H1 (cell line): ENCODE data around the gene ATM. TPM values are rescaled to one million over a fixed set of nuclear protein-coding genes. Genes with fewer than 3 reads are reported as not detected.

ENCODE experiments used
- ATF2 ChIP-seq: IDR thresholded peaks from 2 replicates; pipeline ENCODE4 v1.6.1; 2012; ENCODE audit warnings: low read length, inconsistent platforms
- EP300 ChIP-seq, 2 experiments: IDR thresholded peaks; 1 replicate in 1 of 2; 2 replicates in 1 of 2; pipeline ENCODE4 v1.6.1; 2011 to 2012; ENCODE audit warnings: low read depth in 2 of 2, low read length in 2 of 2, mild to moderate bottlenecking in 2 of 2, borderline replicate concordance in 1 of 2, inconsistent platforms in 1 of 2, moderate library complexity in 1 of 2
- GABPA ChIP-seq: IDR thresholded peaks from 2 replicates; pipeline ENCODE4 v1.6.1; 2011; ENCODE audit warnings: mild to moderate bottlenecking, low read length, moderate library complexity, borderline replicate concordance; ENCODE audit not compliant: insufficient read depth
- MAFK ChIP-seq: IDR thresholded peaks from 2 replicates; pipeline ENCODE4 v1.6.1; 2012; ENCODE audit warnings: low read depth, mild to moderate bottlenecking, improper control_type of control experiment, low read length
- RBBP5 ChIP-seq: IDR thresholded peaks from 2 replicates; pipeline ENCODE4 v1.7.1; 2012; ENCODE audit warnings: low read depth, mild to moderate bottlenecking, inconsistent platforms, low read length, moderate library complexity, borderline replicate concordance
- RFX5 ChIP-seq: IDR thresholded peaks from 2 replicates; pipeline ENCODE4 v1.6.1; 2011; ENCODE audit warnings: low read depth, low read length, improper control_type of control experiment, borderline replicate concordance
- TAF1 ChIP-seq: IDR thresholded peaks from 2 replicates; pipeline ENCODE4 v1.6.1; 2011; ENCODE audit warnings: mild to moderate bottlenecking, low read depth, low read length
- TBP ChIP-seq: IDR thresholded peaks from 2 replicates; pipeline ENCODE4 v1.6.1; 2011; ENCODE audit warnings: low read depth, low read length, improper control_type of control experiment
- TEAD4 ChIP-seq: IDR thresholded peaks from 2 replicates; pipeline ENCODE4 v1.6.1; 2012; ENCODE audit warnings: low read depth, low read length, inconsistent platforms, mixed read lengths
- YY1 ChIP-seq: IDR thresholded peaks from 2 replicates; pipeline ENCODE4 v1.6.1; 2011; ENCODE audit warnings: low read depth, mild to moderate bottlenecking, low read length
- polyA plus RNA-seq, 7 experiments: library from polyadenylated mRNA; depleted of rRNA in 3 of 7; stranded (reverse) in 5 of 7; unstranded in 2 of 7; fragments of >200 nt in 5 of 7; fragments of 200-250 nt in 2 of 7; gene quantifications; 1 replicate in 5 of 7; 2 replicates in 1 of 7; 4 replicates in 1 of 7; pipeline versions ENCODE4 v1.2.1 to v1.2.3, GENCODE V29; 2011 to 2013; ENCODE audit warnings: missing spikeins in 2 of 7, mixed read lengths in 2 of 7
- total RNA-seq: library from RNA; stranded (reverse); fragmentation: NEBNext Ultra II Directional; extraction: Animal tissue kit (Norgen Biotek cat#: 25700); gene quantifications from 2 replicates; pipeline ENCODE4 v1.2.1, GENCODE V29; 2021

Gene ATM
- total and polyA plus RNA-seq, 2 of the 8 experiments (the other 6 are each of a cell fraction or from before 2014, with no cell fraction given), result 14.9 to 55.4 TPM

DNA sequence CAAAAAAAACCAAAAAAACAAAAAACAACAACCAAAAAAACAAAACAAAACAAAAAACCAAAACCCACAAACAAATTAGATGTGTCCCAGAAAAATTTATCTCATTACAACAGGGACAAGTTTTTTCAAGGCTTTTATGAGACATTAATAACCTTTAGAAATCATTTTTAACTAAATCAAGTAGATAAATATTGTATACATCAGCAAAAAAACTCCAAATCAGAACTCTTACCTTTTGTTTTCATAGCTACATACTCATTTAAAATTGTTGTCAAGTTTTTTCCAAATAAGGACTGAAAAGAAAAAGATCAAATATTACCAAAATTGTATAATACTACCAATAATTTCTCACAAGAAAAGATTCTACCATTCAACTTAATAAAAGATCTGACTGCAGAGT, 29.1 kb upstream of the ATM start (continued):
- no peak for TF ChIP-seq ATF2
- no peak for TF ChIP-seq YY1
- TF ChIP-seq TEAD4, result no peak
- no peak for TF ChIP-seq EP300 (IDR thresholded peaks at IDR 0.05; ENCODE audit: borderline replicate concordance in 1 of 2, low read depth in 2 of 2, low read length in 2 of 2)
- TF ChIP-seq TAF1, result no peak
- no peak for TF ChIP-seq MAFK
- TF ChIP-seq TBP, result no peak
- TF ChIP-seq RFX5, result no peak
- no peak for TF ChIP-seq GABPA
- TF ChIP-seq RBBP5, result no peak
